ENCODE measurements around the gene CACNG5.

DNA sequence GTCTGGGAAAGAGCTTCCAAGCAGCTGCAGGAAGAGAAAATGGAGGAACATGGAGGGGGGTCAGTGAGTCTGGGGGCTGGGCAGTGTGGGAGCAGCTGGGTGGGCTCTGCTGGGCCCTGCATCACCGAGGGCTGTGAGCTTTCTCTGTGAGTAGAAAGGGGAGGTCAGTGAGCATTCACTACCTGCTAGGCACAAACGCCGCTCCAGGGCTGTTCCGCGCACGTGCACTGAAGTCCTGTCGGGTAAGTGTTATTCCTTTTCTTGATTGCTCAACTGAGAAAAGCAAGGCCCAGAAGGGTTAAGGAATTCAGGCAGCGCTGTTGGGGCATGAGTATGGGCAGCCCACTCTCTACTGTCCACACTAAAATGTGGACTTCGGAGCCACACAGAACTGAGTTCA lies 4.7 kb downstream of the CACNG5 start:
- TF ChIP-seq POLR2AphosphoS5 (IDR thresholded peaks at IDR 0.05; ENCODE audit: borderline replicate concordance, low read depth, low read length) (no peak), FOXP2 (optimal IDR thresholded peaks at IDR 0.05; ENCODE audit: control extremely low read depth, extremely low read length, insufficient read depth) (no peak)
